Caco-2 (cell line): ENCODE data around the gene SATB2. TPM values are rescaled to one million over a fixed set of nuclear protein-coding genes. Genes with fewer than 3 reads are reported as not detected.

Source experiments
- BruUV-seq: library from RNA; stranded (reverse); fragments of 400-500 nt; replicated peaks from 2 replicates; lab custom pipeline; 2021; lab: Mats Ljungman, UMichigan
- CTCF ChIA-PET: fragments of 300-600 bp; sonication (Branson Sonifier 250); formaldehyde crosslinking; loops from one replicate; lab custom pipeline; 2022; ENCODE audit warnings: antibody characterized with exemption; lab: Charles Lee
- POLR2A ChIA-PET: fragments of 300-600 bp; sonication (Branson Sonifier 250); formaldehyde crosslinking; loops from one replicate; lab custom pipeline; 2022; ENCODE audit warnings: antibody characterized with exemption; lab: Charles Lee
- DNase-seq, 2 experiments: peaks; one replicate each; pipeline versions ENCODE4 v3.0.0 to v3.0.0-alpha.2; 2020 to 2022
- H3K27me3 ChIP-seq: replicated peaks from 2 replicates; pipeline ENCODE4 v1.6.0; 2011; ENCODE audit warnings: low read length; ENCODE audit not compliant: control insufficient read depth, insufficient read depth
- H3K36me3 ChIP-seq: 2 replicates; pipeline ENCODE4 v1.5.1; 2011; ENCODE audit warnings: low read length; ENCODE audit not compliant: control insufficient read depth, insufficient read depth
- H3K4me1 ChIP-seq: fragments of 250-450 bp; sonication (Bioruptor Pico); 2 replicates; pipeline ENCODE4 v1.5.1; 2020; ENCODE audit warnings: mild to moderate bottlenecking
- H3K4me3 ChIP-seq: 2 replicates; pipeline ENCODE4 v1.5.1; 2011; ENCODE audit warnings: low read depth, mild to moderate bottlenecking, control low read depth, low read length
- H3K9me3 ChIP-seq: fragments of 250-450 bp; sonication (Bioruptor Pico); 2 replicates; pipeline ENCODE4 v1.5.1; 2020; ENCODE audit warnings: mild to moderate bottlenecking, moderate library complexity
- H3K27ac Mint-ChIP-seq: one replicate; pipeline ENCODE4 v1.8.0; 2022; ENCODE audit warnings: mixed read lengths; ENCODE audit not compliant: unreplicated experiment
- H3K27me3 Mint-ChIP-seq: one replicate; pipeline ENCODE4 v1.8.0; 2022; ENCODE audit warnings: mixed read lengths; ENCODE audit not compliant: insufficient read depth, unreplicated experiment
- H3K36me3 Mint-ChIP-seq: one replicate; pipeline ENCODE4 v1.8.0; 2022; ENCODE audit warnings: mild to moderate bottlenecking, mixed read lengths; ENCODE audit not compliant: insufficient read depth, unreplicated experiment
- H3K4me1 Mint-ChIP-seq: one replicate; pipeline ENCODE4 v1.8.0; 2022; ENCODE audit warnings: low read depth, mixed read lengths; ENCODE audit not compliant: unreplicated experiment
- H3K4me3 Mint-ChIP-seq: one replicate; pipeline ENCODE4 v1.8.0; 2022; ENCODE audit warnings: mild to moderate bottlenecking, moderate library complexity, mixed read lengths; ENCODE audit not compliant: unreplicated experiment
- H3K9me3 Mint-ChIP-seq: one replicate; pipeline ENCODE4 v1.8.0; 2022; ENCODE audit warnings: mixed read lengths; ENCODE audit not compliant: unreplicated experiment
- CTCF ChIP-seq, 2 experiments: fragments of 200-600 bp in 1 of 2; IDR thresholded peaks; 1 replicate in 1 of 2; 2 replicates in 1 of 2; pipeline versions ENCODE4 v1.5.1 to v1.8.0; 2011 to 2022; ENCODE audit warnings: antibody characterized with exemption in 1 of 2, control low read depth in 1 of 2, inconsistent platforms in 1 of 2, low read depth in 1 of 2, low read length in 1 of 2, mild to moderate bottlenecking in 1 of 2, moderate library complexity in 1 of 2; ENCODE audit not compliant: insufficient read depth in 1 of 2, severe bottlenecking in 1 of 2, unreplicated experiment in 1 of 2
- intact Hi-C: fragments of 100-400 bp; cut with micrococcal nuclease; formaldehyde crosslinking; loops from one replicate; pipeline ENCODE4 v1.10.0; 2022; ENCODE audit not compliant: unreplicated experiment
- total RNA-seq: library from RNA; stranded (reverse); gene quantifications from 2 replicates; pipeline ENCODE4 v1.2.3, GENCODE V29; 2022

Gene SATB2
- total RNA-seq, 1 experiment from 2014 or later: 1.1 TPM

- Mint-ChIP-seq H3K27me3 (peaks cover 8% of the 10 kb centered on the region), H3K4me1 (no peaks in the 10 kb centered on the region), H3K27ac (no peak overlapping the region), H3K4me3 (no peak overlapping the region), H3K9me3 (no peaks in the 10 kb centered on the region), H3K36me3 (no peaks in the 10 kb centered on the region)
- POLR2A ChIA-PET: no interaction called here
- BruUV-seq: no TSS peak
- CTCF ChIA-PET: no interaction called here
- Histone ChIP-seq H3K4me3 (no peak overlapping the region), H3K27me3 (no peaks in the 10 kb centered on the region; the same call in 1 of the 2 replicates), H3K36me3 (no peaks in the 10 kb centered on the region), H3K9me3 (no peaks in the 10 kb centered on the region), H3K4me1 (no peaks in the 10 kb centered on the region)
- intact Hi-C loops: no loop called here
- DNase-seq: no peak
- TF ChIP-seq CTCF (IDR thresholded peaks at IDR 0.05; ENCODE audit: insufficient read depth in 1 of 2, low read depth in 1 of 2, low read length in 1 of 2, severe bottlenecking in 1 of 2, unreplicated experiment in 1 of 2): no peak
Observed at GRCh38 chr2:199443589-199444130, 14.1 kb downstream of the SATB2 start.

GRCh38 chr2:199442173-199442572 is 15.6 kb downstream of the SATB2 start:
- POLR2A ChIA-PET: no interaction called here
- no peak overlapping the region for H3K4me3 ChIP-seq
- intact Hi-C loops: no loop called here
- no peak for TF ChIP-seq CTCF (IDR thresholded peaks at IDR 0.05; ENCODE audit: insufficient read depth in 1 of 2, low read depth in 1 of 2, low read length in 1 of 2, severe bottlenecking in 1 of 2, unreplicated experiment in 1 of 2)
- no peaks in the 10 kb centered on the region for H3K9me3 ChIP-seq
- H3K4me1 Mint-ChIP-seq: no peaks in the 10 kb centered on the region
- H3K27ac Mint-ChIP-seq: no peak overlapping the region
- no peaks in the 10 kb centered on the region for H3K36me3 Mint-ChIP-seq
- CTCF ChIA-PET: interaction anchor here (1.5 kb wide), 1 partner anchor 29 kb away, joined by 4 read pairs; no protein-coding TSS in a partner anchor
- H3K9me3 Mint-ChIP-seq: no peaks in the 10 kb centered on the region
- peaks cover 8% of the 10 kb centered on the region for H3K27me3 Mint-ChIP-seq
- no TSS peak for BruUV-seq
- H3K27me3 ChIP-seq: no peaks in the 10 kb centered on the region; the same call in 1 of the 2 replicates
- no peak overlapping the region for H3K4me3 Mint-ChIP-seq
- no peaks in the 10 kb centered on the region for H3K36me3 ChIP-seq
- no peak for DNase-seq
- no peaks in the 10 kb centered on the region for H3K4me1 ChIP-seq

- no peaks in the 10 kb centered on the region for H3K9me3 Mint-ChIP-seq
- intact Hi-C loops: no loop called here
- POLR2A ChIA-PET: no interaction called here
- H3K27ac Mint-ChIP-seq: no peak overlapping the region
- no peak for TF ChIP-seq CTCF (IDR thresholded peaks at IDR 0.05; ENCODE audit: insufficient read depth in 1 of 2, low read depth in 1 of 2, low read length in 1 of 2, severe bottlenecking in 1 of 2, unreplicated experiment in 1 of 2)
- CTCF ChIA-PET: interaction anchor here (1.5 kb wide), 1 partner anchor 30 kb away, joined by 4 read pairs; no protein-coding TSS in a partner anchor
- H3K4me3 ChIP-seq: no peak overlapping the region
- no TSS peak for BruUV-seq
- H3K9me3 ChIP-seq: no peaks in the 10 kb centered on the region
- H3K4me1 Mint-ChIP-seq: no peaks in the 10 kb centered on the region
- H3K4me1 ChIP-seq: no peaks in the 10 kb centered on the region
- DNase-seq: no peak
- H3K27me3 Mint-ChIP-seq: peaks cover 8% of the 10 kb centered on the region
- no peaks in the 10 kb centered on the region; the same call in 1 of the 2 replicates for H3K27me3 ChIP-seq
- no peaks in the 10 kb centered on the region for H3K36me3 Mint-ChIP-seq
- H3K36me3 ChIP-seq: no peaks in the 10 kb centered on the region
- H3K4me3 Mint-ChIP-seq: no peak overlapping the region
Observed at GRCh38 chr2:199441759-199442158, 16.0 kb downstream of the SATB2 start.
